ENCODE measurements around the gene SURF6.
"Not testable (repeated sequence)": the region's sequence is repeated elsewhere in the genome, so short reads cannot be mapped to it uniquely, and the experiment has no call there.

Gene SURF6

DNA sequence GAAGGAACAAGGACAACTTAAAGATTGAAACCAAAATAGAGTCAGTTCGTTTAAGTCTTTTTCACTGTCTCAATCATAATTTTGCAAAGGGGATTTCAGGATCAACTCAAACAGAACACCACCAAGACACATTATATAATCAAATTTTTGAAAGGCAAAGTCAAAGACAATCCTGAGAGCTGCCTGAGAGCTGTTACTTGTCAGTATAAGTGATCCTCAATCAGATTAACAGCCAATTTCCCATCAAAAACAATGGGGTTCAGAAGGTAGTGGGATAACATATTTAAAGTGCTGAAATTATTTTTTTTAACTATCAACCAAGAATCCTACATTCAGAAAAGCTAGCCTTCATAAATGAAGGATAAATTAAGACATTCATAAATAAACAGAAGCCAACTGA lies 41.7 kb downstream of the SURF6 start:
- DNase-seq (ENCODE audit: insufficient read length, low spot score) (no peak), FAIRE-seq (peak; percentile 27)
- TF ChIP-seq POLR2A (IDR thresholded peaks at IDR 0.05; ENCODE audit: low read depth, low read length) = no peak

GRCh38 chr9:133290751-133291302 lies 45.2 kb downstream of the SURF6 start:
- FAIRE-seq (no peak), DNase-seq (ENCODE audit: insufficient read length, low spot score) (no peak)
- TF ChIP-seq POLR2A (IDR thresholded peaks at IDR 0.05; ENCODE audit: low read depth, low read length) = no peak

- TF ChIP-seq POLR2A (IDR thresholded peaks at IDR 0.05; ENCODE audit: low read depth, low read length) = no peak
- FAIRE-seq (no peak), DNase-seq (ENCODE audit: insufficient read length, low spot score) (no peak)
Observed at GRCh38 chr9:133286523-133286922, 49.5 kb downstream of the SURF6 start.

DNA sequence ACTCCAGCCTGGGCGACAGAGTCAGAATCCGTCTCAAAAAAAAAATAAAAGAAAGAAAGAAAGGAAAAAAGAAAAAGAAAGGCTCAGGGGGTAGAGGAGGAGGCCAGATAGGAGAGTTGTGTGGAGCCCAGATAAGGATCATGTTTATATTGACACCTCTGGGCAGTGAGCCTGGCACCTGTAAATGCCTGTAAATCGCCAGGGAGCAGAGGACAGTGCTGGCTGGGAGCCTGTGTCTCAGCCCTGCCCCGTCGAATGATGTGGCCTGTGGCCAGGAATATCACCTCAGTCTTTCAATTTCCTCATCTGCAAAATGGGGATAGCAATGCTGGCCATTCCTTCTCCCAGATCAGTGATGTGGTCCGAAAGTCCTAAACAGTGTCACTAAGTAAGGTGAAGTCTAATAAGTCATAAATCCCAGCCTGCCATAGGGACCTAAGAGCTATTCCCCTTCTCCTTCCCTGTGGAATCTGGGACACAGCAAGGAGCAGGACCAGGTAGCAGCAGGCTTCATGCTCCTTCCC lies 50.7 kb downstream of the SURF6 start:
- FAIRE-seq = no peak
- no peak for DNase-seq (ENCODE audit: insufficient read length, low spot score)
- no peak for TF ChIP-seq POLR2A (IDR thresholded peaks at IDR 0.05; ENCODE audit: low read depth, low read length)

GRCh38 chr9:133284362-133284761 lies 51.6 kb downstream of the SURF6 start:
- TF ChIP-seq POLR2A (IDR thresholded peaks at IDR 0.05; ENCODE audit: low read depth, low read length) = no peak
- FAIRE-seq (no peak), DNase-seq (ENCODE audit: insufficient read length, low spot score) (no peak)

DNA sequence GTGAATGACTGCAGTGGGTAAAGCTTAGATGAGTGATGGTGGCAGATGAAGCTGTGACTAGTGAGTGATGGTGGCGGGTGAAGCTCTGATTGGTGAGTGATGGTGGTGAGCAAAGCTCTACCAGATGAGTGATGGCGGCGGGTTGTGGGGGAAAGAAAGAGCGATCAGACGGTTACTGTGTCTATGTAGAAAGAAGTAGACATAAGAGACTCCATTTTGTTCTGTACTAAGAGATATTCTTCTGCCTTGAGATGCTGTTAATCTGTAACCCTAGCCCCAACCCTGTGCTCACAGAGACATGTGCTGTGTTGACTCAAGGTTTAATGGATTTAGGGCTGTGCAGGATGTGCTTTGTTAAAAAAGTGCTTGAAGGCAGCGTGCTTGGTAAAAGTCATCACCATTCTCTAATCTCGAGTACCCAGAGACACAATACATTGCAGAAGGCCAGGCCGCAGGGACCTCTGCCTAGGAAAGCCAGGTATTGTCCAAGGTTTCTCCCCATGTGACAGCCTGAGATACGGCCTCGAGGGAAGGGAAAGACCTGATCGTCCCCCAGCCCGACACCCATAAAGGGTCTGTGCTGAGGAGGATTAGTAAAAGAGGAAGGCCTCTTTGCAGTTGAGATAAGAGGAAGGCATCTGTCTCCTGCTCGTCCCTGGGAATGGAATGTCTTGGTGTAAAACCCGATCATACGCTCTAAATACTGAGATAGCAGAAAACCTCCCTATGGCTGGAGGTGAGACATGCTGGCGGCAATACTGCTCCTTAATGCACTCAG lies 52.5 kb downstream of the SURF6 start:
- not testable (repeated sequence) for FAIRE-seq

DNA sequence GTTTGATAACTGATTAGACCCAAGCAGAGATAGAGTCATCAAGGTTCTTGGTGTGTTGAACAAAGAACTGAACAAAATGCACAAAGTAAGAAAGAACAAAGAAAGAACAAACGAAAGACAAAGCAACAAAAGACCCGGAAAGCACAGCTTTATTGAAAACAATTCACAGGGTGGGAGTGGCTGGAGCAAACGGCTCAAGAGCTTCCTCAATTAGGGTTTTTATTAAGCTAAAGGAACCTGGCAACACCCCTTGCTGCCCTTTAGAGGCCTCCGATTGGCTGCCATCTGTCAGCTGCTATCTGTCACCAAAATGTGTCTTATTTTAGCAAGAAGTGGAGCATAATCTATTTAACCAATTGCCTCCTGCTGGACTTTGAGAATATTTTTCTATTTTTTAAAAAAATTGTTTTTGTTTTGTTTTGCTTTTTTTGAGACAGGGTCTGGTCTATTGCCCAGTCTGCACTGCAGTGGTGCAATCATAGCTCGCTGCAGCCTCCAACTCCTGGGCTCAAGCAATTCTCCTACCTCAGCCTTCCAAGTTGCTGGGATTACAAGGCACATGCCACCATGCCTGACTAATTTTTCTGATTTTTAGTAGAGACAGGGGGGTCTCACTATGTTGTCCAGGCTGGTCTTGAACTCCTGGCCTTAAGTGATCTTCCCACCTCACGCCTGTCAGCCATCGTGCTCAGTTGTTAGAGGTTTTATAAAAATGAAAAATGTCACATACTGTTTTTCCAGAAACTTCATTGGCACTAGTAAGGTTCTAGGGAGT lies 53.3 kb downstream of the SURF6 start:
- DNase-seq (ENCODE audit: insufficient read length, low spot score) (no peak), FAIRE-seq (no peak)
- TF ChIP-seq POLR2A (IDR thresholded peaks at IDR 0.05; ENCODE audit: low read depth, low read length) = no peak

More for the DNA sequence above, 52.5 kb downstream of the SURF6 start:
- not testable (repeated sequence) for DNase-seq (ENCODE audit: insufficient read length, low spot score)

DNA sequence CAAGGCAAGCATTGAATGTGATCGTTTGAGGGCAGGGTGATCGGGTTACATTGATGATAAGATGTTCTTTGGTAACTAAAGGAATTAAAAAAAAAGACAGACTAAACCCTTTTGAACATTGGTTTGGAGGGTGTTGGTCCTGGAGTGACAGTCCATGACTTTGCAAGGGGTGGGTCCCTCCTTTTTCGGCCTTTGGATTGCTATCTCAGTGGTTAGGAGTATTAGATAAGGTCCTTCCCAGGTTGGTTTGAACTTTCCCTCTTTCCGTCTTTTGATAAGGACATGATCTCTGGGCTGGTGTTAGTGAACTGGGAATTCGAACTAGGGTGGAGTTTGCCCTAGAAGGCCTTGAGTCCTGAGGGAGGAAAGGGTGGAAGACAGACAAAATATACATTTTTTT lies 55.6 kb downstream of the SURF6 start:
- DNase-seq (ENCODE audit: insufficient read length, low spot score) (no peak), FAIRE-seq (no peak)
- TF ChIP-seq POLR2A (IDR thresholded peaks at IDR 0.05; ENCODE audit: low read depth, low read length) = no peak

Data from H54 (cell line).